Measurements from ENCODE around the gene TIMM13. TPM values are rescaled to one million over a fixed set of nuclear protein-coding genes. Genes with fewer than 3 reads are reported as not detected.

TIMM13 gene
- total and polyA plus RNA-seq, 9 of the 15 experiments (the other 6 are each of a cell fraction or from before 2014, with no cell fraction given), result 17.6 to 215 (median 71.8) TPM

DNA sequence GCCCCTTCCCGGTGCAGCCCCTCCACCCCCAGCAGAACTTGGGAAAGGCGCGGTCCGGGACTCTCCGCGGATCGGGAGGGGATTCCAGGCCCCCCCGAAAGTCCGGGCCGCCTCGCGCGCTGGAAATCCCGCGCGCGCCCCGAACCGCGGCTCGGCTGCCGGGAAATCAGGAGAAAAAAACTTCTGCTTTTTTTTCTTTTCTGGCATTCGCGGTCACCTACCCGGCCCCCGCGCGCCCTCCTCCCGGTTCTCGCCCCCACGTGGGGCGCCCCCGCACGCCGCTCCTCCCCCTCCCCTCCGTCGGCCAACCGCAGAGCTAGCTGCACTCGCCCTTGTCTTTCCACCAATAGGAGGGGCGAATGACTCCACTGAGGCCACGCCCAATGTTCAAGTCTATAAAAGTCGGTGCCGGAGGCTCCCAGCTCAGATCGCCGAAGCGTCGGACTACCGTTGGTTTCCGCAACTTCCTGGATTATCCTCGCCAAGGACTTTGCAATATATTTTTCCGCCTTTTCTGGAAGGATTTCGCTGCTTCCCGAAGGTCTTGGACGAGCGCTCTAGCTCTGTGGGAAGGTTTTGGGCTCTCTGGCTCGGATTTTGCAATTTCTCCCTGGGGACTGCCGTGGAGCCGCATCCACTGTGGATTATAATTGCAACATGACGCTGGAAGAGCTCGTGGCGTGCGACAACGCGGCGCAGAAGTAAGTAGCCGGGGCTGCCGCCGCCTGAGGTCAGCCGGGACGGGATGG is 48.5 kb upstream of the TIMM13 start, which contains the start of gene GADD45B (continued):
- TF ChIP-seq TCF7 (IDR thresholded peaks at IDR 0.05; ENCODE audit: borderline replicate concordance) (no peak), ERF (CRISPR knock-in tag; IDR thresholded peaks at IDR 0.05) (no peak), SMARCC2 (IDR thresholded peaks at IDR 0.05; ENCODE audit: low read depth) (no peak), CEBPG (CRISPR knock-in tag; IDR thresholded peaks at IDR 0.05) (peak; percentile 69), CEBPG (tag; conservative IDR thresholded peaks at IDR 0.05 in 1 of 2, IDR thresholded peaks at IDR 0.05 in 1 of 2) (peak in 1 of 2 experiments; percentile 87; a peak in 2 of 4 replicates), SMAD1 (IDR thresholded peaks at IDR 0.05; ENCODE audit: low read depth, low read length, partially characterized antibody) (peak; percentile 76), DDX20 (tag; IDR thresholded peaks at IDR 0.05; ENCODE audit: low read depth) (no peak), CREBBP (IDR thresholded peaks at IDR 0.05; ENCODE audit: low read depth, low read length) (no peak), ZNF444 (CRISPR knock-in tag; IDR thresholded peaks at IDR 0.05) (no peak), ZSCAN29 (IDR thresholded peaks at IDR 0.05) (no peak), ZNF695 (CRISPR knock-in tag; IDR thresholded peaks at IDR 0.05) (no peak), FOXA3 (CRISPR knock-in tag; conservative IDR thresholded peaks at IDR 0.05 in 1 of 2, IDR thresholded peaks at IDR 0.05 in 1 of 2) (no peak), TBL1XR1 (IDR thresholded peaks at IDR 0.05; ENCODE audit: low read length in 2 of 2) (0 out of 4 replicates have a peak, but pooled peaks of 1 of the 2 experiments have one; percentile 24)
- TF ChIP-seq, protein P1, sequence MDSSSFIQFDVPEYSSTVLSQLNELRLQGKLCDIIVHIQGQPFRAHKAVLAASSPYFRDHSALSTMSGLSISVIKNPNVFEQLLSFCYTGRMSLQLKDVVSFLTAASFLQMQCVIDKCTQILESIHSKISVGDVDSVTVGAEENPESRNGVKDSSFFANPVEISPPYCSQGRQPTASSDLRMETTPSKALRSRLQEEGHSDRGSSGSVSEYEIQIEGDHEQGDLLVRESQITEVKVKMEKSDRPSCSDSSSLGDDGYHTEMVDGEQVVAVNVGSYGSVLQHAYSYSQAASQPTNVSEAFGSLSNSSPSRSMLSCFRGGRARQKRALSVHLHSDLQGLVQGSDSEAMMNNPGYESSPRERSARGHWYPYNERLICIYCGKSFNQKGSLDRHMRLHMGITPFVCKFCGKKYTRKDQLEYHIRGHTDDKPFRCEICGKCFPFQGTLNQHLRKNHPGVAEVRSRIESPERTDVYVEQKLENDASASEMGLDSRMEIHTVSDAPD (CRISPR knock-in tag; IDR thresholded peaks at IDR 0.05), result no peak
- TF ChIP-seq, protein P2, sequence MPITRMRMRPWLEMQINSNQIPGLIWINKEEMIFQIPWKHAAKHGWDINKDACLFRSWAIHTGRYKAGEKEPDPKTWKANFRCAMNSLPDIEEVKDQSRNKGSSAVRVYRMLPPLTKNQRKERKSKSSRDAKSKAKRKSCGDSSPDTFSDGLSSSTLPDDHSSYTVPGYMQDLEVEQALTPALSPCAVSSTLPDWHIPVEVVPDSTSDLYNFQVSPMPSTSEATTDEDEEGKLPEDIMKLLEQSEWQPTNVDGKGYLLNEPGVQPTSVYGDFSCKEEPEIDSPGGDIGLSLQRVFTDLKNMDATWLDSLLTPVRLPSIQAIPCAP (CRISPR knock-in tag; IDR thresholded peaks at IDR 0.05; ENCODE audit: borderline replicate concordance), result no peak
- TF ChIP-seq, protein P3, sequence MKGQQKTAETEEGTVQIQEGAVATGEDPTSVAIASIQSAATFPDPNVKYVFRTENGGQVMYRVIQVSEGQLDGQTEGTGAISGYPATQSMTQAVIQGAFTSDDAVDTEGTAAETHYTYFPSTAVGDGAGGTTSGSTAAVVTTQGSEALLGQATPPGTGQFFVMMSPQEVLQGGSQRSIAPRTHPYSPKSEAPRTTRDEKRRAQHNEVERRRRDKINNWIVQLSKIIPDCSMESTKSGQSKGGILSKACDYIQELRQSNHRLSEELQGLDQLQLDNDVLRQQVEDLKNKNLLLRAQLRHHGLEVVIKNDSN (CRISPR knock-in tag; IDR thresholded peaks at IDR 0.05), result peak; percentile 84
- TF ChIP-seq, protein P4, sequence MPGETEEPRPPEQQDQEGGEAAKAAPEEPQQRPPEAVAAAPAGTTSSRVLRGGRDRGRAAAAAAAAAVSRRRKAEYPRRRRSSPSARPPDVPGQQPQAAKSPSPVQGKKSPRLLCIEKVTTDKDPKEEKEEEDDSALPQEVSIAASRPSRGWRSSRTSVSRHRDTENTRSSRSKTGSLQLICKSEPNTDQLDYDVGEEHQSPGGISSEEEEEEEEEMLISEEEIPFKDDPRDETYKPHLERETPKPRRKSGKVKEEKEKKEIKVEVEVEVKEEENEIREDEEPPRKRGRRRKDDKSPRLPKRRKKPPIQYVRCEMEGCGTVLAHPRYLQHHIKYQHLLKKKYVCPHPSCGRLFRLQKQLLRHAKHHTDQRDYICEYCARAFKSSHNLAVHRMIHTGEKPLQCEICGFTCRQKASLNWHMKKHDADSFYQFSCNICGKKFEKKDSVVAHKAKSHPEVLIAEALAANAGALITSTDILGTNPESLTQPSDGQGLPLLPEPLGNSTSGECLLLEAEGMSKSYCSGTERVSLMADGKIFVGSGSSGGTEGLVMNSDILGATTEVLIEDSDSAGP (CRISPR knock-in tag; IDR thresholded peaks at IDR 0.05), result no peak

Data from K562 (cell line).